CD4-positive, alpha-beta T cell treated with Interferon gamma for 1 hour (primary cell): Measurements from ENCODE around the gene UBE2J2.

ENCODE experiments used
- DNase-seq: peaks from one replicate; pipeline ENCODE4 v3.0.0-alpha.2; 2020

The UBE2J2 gene

GRCh38 chr1:1223891-1224290 lies 49.8 kb downstream of the UBE2J2 start:
- no peak for DNase-seq

- no peak for DNase-seq
Measured at GRCh38 chr1:1223321-1223720, 50.3 kb downstream of the UBE2J2 start.

- DNase-seq: no peak
Measured at GRCh38 chr1:1222575-1223225, 51.0 kb downstream of the UBE2J2 start.

- no peak for DNase-seq
Measured at GRCh38 chr1:1221887-1222574, 51.6 kb downstream of the UBE2J2 start.

- DNase-seq: no peak
Measured at GRCh38 chr1:1220197-1220596, 53.5 kb downstream of the UBE2J2 start.

GRCh38 chr1:1219341-1219740 lies 54.3 kb downstream of the UBE2J2 start:
- no peak for DNase-seq

GRCh38 chr1:1218524-1219200 lies 55.0 kb downstream of the UBE2J2 start:
- no peak for DNase-seq

- DNase-seq: no peak
Measured at GRCh38 chr1:1217621-1218523, 55.8 kb downstream of the UBE2J2 start.

GRCh38 chr1:1216770-1217620 lies 56.7 kb downstream of the UBE2J2 start:
- DNase-seq: no peak

- no peak for DNase-seq
Measured at GRCh38 chr1:1215881-1216605, 57.6 kb downstream of the UBE2J2 start.

- DNase-seq: no peak
Measured at GRCh38 chr1:1215080-1215676, 58.5 kb downstream of the UBE2J2 start.

- DNase-seq: peak; percentile 32
Measured at GRCh38 chr1:1213345-1214265, 60.0 kb downstream of the UBE2J2 start, which contains the start of gene TNFRSF4. Gene TNFRSF4 (minus strand): TSS chr1:1214153. CDS start chr1:1214127, 26 bp downstream.

- peak; percentile 64 for DNase-seq
Measured at GRCh38 chr1:1212780-1213344, 60.8 kb downstream of the UBE2J2 start.

GRCh38 chr1:1211541-1212441 lies 61.9 kb downstream of the UBE2J2 start:
- no peak for DNase-seq

GRCh38 chr1:1210726-1211540 lies 62.7 kb downstream of the UBE2J2 start:
- no peak for DNase-seq

- peak; percentile 40 for DNase-seq
Measured at GRCh38 chr1:1208713-1209433, 64.8 kb downstream of the UBE2J2 start.

- no peak for DNase-seq
Measured at GRCh38 chr1:1207571-1207892, 66.1 kb downstream of the UBE2J2 start.
